ENCODE measurements around the gene LHB. TPM values are rescaled to one million over a fixed set of nuclear protein-coding genes. Genes with fewer than 3 reads are reported as not detected.

Gene LHB
- total RNA-seq, 4 donors from 2014 or later, result 1.9 TPM; not detected in 3

- ATAC-seq, result no peak
- intact Hi-C loops (cut with DNase I; ENCODE audit: low total_unique reads) (no loop called here), in situ Hi-C loops (cut with MboI; ENCODE audit: low sequenced_read_pairs in 4 of 4) (no loop called here)
- TF ChIP-seq, protein P1, sequence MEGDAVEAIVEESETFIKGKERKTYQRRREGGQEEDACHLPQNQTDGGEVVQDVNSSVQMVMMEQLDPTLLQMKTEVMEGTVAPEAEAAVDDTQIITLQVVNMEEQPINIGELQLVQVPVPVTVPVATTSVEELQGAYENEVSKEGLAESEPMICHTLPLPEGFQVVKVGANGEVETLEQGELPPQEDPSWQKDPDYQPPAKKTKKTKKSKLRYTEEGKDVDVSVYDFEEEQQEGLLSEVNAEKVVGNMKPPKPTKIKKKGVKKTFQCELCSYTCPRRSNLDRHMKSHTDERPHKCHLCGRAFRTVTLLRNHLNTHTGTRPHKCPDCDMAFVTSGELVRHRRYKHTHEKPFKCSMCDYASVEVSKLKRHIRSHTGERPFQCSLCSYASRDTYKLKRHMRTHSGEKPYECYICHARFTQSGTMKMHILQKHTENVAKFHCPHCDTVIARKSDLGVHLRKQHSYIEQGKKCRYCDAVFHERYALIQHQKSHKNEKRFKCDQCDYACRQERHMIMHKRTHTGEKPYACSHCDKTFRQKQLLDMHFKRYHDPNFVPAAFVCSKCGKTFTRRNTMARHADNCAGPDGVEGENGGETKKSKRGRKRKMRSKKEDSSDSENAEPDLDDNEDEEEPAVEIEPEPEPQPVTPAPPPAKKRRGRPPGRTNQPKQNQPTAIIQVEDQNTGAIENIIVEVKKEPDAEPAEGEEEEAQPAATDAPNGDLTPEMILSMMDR (IDR thresholded peaks at IDR 0.05 in 4 of 5, conservative IDR thresholded peaks at IDR 0.05 in 1 of 5), result no peak
- no peak for TF ChIP-seq POLR2A (IDR thresholded peaks at IDR 0.05)
- DNase-seq, result no peak
- Histone ChIP-seq H3K27ac (no peak overlapping the region), H3K4me3 (no peak overlapping the region), H3K27me3 (no peaks in the 10 kb centered on the region), H3K4me1 (no peaks in the 10 kb centered on the region), H3K9me3 (no peaks in the 10 kb centered on the region), H3K36me3 (peaks cover 0 to 85% of the 10 kb centered on the region in 2 donors)
Observed at GRCh38 chr19:49010453-49010852, 6.4 kb downstream of the LHB start.

- intact Hi-C loops (cut with DNase I; ENCODE audit: low total_unique reads) (no loop called here), in situ Hi-C loops (cut with MboI; ENCODE audit: low sequenced_read_pairs in 4 of 4) (no loop called here)
- H3K27me3 ChIP-seq, result no peaks in the 10 kb centered on the region
- ATAC-seq, result no peak
- H3K36me3 ChIP-seq, result peaks cover 0 to 85% of the 10 kb centered on the region in 2 donors
- TF ChIP-seq, protein P1 (IDR thresholded peaks at IDR 0.05 in 4 of 5, conservative IDR thresholded peaks at IDR 0.05 in 1 of 5), result no peak
- TF ChIP-seq POLR2A (IDR thresholded peaks at IDR 0.05), result no peak
- no peaks in the 10 kb centered on the region for H3K9me3 ChIP-seq
- H3K4me1 ChIP-seq, result no peaks in the 10 kb centered on the region
- no peak overlapping the region for H3K27ac ChIP-seq
- DNase-seq, result no peak
- no peak overlapping the region for H3K4me3 ChIP-seq
Observed at GRCh38 chr19:49009828-49010227, 7.1 kb downstream of the LHB start.

DNA sequence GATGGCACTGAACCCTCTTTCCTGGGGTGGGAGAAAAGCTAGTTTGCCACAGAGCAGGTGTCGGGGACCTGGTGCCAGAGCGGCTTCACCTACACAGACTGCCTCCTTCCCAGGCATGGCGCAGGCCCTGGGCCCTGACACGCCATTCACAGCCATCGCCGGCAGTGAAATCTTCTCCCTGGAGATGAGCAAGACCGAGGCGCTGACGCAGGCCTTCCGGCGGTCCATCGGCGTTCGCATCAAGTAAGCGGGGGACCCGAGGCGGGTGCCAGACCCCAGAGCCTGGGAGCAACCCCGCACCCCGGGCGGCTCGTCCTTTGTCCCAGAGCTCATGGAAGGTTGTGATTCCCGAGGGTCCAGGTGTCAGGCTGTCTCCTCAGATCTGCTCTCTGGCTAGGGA lies 10.0 kb downstream of the LHB start:
- TF ChIP-seq, protein P1 (IDR thresholded peaks at IDR 0.05 in 4 of 5, conservative IDR thresholded peaks at IDR 0.05 in 1 of 5), result no peak
- TF ChIP-seq POLR2A (IDR thresholded peaks at IDR 0.05), result no peak
- H3K9me3 ChIP-seq, result no peaks in the 10 kb centered on the region
- no peak overlapping the region for H3K27ac ChIP-seq
- no peaks in the 10 kb centered on the region for H3K4me1 ChIP-seq
- in situ Hi-C loops (cut with MboI; ENCODE audit: low sequenced_read_pairs in 4 of 4), result no loop called here
- H3K4me3 ChIP-seq, result no peak overlapping the region
- no peak for DNase-seq
- intact Hi-C loops (cut with DNase I; ENCODE audit: low total_unique reads), result no loop called here
- H3K27me3 ChIP-seq, result no peaks in the 10 kb centered on the region
- peaks cover 0 to 89% of the 10 kb centered on the region in 2 donors for H3K36me3 ChIP-seq
- no peak for ATAC-seq

DNA sequence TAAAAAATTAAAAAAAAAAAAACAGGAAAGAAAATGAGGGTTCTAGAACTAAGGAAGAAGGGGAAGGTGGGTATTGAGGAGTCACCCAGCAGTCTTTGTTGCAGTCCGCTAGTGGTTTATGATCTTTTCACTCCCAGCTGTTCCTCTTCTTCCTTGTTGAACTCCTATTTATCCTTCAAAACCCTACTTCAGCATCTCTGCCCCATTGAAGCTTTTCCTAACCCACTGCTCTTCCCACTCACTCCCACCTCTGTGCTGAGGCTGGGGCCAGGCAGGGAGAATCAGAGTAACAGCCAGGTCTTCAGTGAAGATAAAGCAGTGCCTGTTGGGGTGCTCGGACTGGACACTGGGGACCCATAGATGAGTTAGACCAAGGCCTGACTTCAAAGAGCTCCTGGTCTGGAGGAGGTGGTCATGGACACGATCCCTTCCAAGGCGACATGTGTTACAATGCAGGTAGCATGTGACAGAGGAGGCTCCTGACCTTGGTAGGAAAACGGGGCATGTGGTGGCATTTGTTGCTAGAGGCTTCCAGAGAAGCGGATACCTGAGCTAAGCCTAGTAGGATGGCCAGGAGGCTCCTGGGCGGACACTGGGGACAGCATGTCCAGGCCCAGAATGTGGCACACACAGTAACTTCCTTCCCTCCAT lies 11.8 kb downstream of the LHB start:
- ATAC-seq, result no peak
- H3K27ac ChIP-seq, result no peak overlapping the region
- in situ Hi-C loops (cut with MboI; ENCODE audit: low sequenced_read_pairs in 4 of 4), result no loop called here
- TF ChIP-seq POLR2A (IDR thresholded peaks at IDR 0.05), result no peak
- TF ChIP-seq, protein P1 (IDR thresholded peaks at IDR 0.05 in 4 of 5, conservative IDR thresholded peaks at IDR 0.05 in 1 of 5), result no peak
- H3K4me1 ChIP-seq, result no peaks in the 10 kb centered on the region
- H3K36me3 ChIP-seq, result peaks cover 0 to 71% of the 10 kb centered on the region in 2 donors
- H3K4me3 ChIP-seq, result no peak overlapping the region
- H3K9me3 ChIP-seq, result no peaks in the 10 kb centered on the region
- intact Hi-C loops (cut with DNase I; ENCODE audit: low total_unique reads), result no loop called here
- no peak for DNase-seq
- H3K27me3 ChIP-seq, result no peaks in the 10 kb centered on the region

DNA sequence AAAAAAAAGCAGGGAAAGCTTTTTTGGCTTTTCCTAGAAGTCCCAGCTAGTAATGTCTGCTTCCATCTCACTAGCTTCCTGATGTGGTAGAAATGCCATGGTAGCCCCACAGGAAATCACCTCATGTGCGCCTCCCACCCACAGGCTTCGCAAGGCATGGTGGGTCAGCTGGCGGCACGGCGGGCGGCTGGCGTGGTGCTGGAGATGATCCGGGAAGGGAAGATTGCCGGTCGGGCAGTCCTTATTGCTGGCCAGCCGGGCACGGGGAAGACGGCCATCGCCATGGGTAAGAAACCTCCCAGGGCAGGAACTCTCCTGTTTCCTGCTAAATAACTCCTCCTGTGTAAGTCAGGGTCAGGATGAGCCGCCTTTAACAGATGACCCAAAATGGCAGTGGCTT lies 12.8 kb downstream of the LHB start:
- in situ Hi-C loops (cut with MboI; ENCODE audit: low sequenced_read_pairs in 4 of 4), result no loop called here
- TF ChIP-seq, protein P1 (IDR thresholded peaks at IDR 0.05 in 4 of 5, conservative IDR thresholded peaks at IDR 0.05 in 1 of 5), result no peak
- no peak for TF ChIP-seq POLR2A (IDR thresholded peaks at IDR 0.05)
- peaks cover 0 to 63% of the 10 kb centered on the region in 2 donors for H3K36me3 ChIP-seq

More for the DNA sequence above, 12.8 kb downstream of the LHB start:
- H3K4me3 ChIP-seq, result no peak overlapping the region
- intact Hi-C loops (cut with DNase I; ENCODE audit: low total_unique reads), result no loop called here
- no peaks in the 10 kb centered on the region for H3K4me1 ChIP-seq
- H3K27me3 ChIP-seq, result no peaks in the 10 kb centered on the region
- DNase-seq, result no peak
- H3K9me3 ChIP-seq, result no peaks in the 10 kb centered on the region
- H3K27ac ChIP-seq, result no peak overlapping the region
- no peak for ATAC-seq
